OCI-LY7 (cell line): ENCODE data around the gene GOSR1. TPM values are rescaled to one million over a fixed set of nuclear protein-coding genes. Genes with fewer than 3 reads are reported as not detected.

Source experiments
- BruUV-seq: library from RNA; stranded (reverse); fragments of 400-500 nt; replicated peaks from 2 replicates; lab custom pipeline; 2021; lab: Mats Ljungman, UMichigan
- CTCF ChIA-PET: fragments of 300-600 bp; sonication (Branson Sonifier 250); formaldehyde crosslinking; loops from one replicate; lab custom pipeline; 2022; ENCODE audit warnings: antibody characterized with exemption; ENCODE audit not compliant: unreplicated experiment; lab: Charles Lee
- POLR2A ChIA-PET: fragments of 300-600 bp; sonication (Branson Sonifier 250); formaldehyde crosslinking; loops from one replicate; lab custom pipeline; 2022; ENCODE audit warnings: antibody characterized with exemption; lab: Charles Lee
- DNase-seq: peaks from one replicate; pipeline ENCODE4 v3.0.0-alpha.2; 2015; ENCODE audit warnings: low spot score
- H2AFZ ChIP-seq: fragments of 200-600 bp; sonication (generic), shearing (Covaris generic); 2 replicates; pipeline ENCODE4 v1.6.1; 2014; ENCODE audit warnings: mild to moderate bottlenecking, antibody characterized with exemption, low read length, moderate library complexity
- H3K27ac ChIP-seq: fragments of 200-600 bp; sonication (generic); 2 replicates; pipeline ENCODE4 v1.5.1; 2014; ENCODE audit warnings: mixed run types, low read depth, mild to moderate bottlenecking, moderate library complexity, low read length, inconsistent platforms; ENCODE audit not compliant: poor library complexity, severe bottlenecking
- H3K36me3 ChIP-seq: fragments of 200-600 bp; sonication (generic); 2 replicates; pipeline ENCODE4 v1.6.1; 2014; ENCODE audit warnings: mild to moderate bottlenecking, antibody characterized with exemption, low read length, moderate library complexity, mixed read lengths; ENCODE audit not compliant: insufficient read depth
- H3K4me1 ChIP-seq: fragments of 200-600 bp; sonication (generic); 2 replicates; pipeline ENCODE4 v1.5.1; 2014; ENCODE audit warnings: mild to moderate bottlenecking, low read length; ENCODE audit not compliant: insufficient read depth, poor library complexity, severe bottlenecking
- H3K4me2 ChIP-seq: fragments of 200-600 bp; sonication (generic); 2 replicates; pipeline ENCODE4 v1.6.1; 2014; ENCODE audit warnings: mild to moderate bottlenecking, low read length
- H3K4me3 ChIP-seq: fragments of 200-600 bp; sonication (generic); 2 replicates; pipeline ENCODE4 v1.5.1; 2014; ENCODE audit warnings: mild to moderate bottlenecking, low read depth, low read length; ENCODE audit not compliant: poor library complexity, severe bottlenecking
- H3K79me2 ChIP-seq: fragments of 200-600 bp; sonication (generic); 2 replicates; pipeline ENCODE4 v1.6.1; 2016; ENCODE audit warnings: low read depth, mild to moderate bottlenecking, low read length, moderate library complexity, mixed read lengths; ENCODE audit not compliant: insufficient read depth
- H3K9me2 ChIP-seq: fragments of 200-600 bp; sonication (generic); 2 replicates; pipeline ENCODE4 v1.6.1; 2016; ENCODE audit warnings: mild to moderate bottlenecking, low read length, mixed read lengths; ENCODE audit not compliant: insufficient read depth
- H3K9me3 ChIP-seq: fragments of 200-600 bp; sonication (generic); 2 replicates; pipeline ENCODE4 v1.6.1; 2014; ENCODE audit warnings: mild to moderate bottlenecking, mixed run types, low read length, mixed read lengths
- H4K20me1 ChIP-seq: fragments of 200-600 bp; sonication (generic); 2 replicates; pipeline ENCODE4 v1.6.1; 2014; ENCODE audit warnings: mild to moderate bottlenecking, antibody characterized with exemption, low read length, moderate library complexity, mixed read lengths; ENCODE audit not compliant: insufficient read depth
- CTCF ChIP-seq: fragments of 200-600 bp; sonication (generic); conservative IDR thresholded peaks from 2 replicates; pipeline ENCODE4 v1.5.1; 2014; ENCODE audit warnings: mild to moderate bottlenecking, antibody characterized with exemption, low read length, moderate library complexity, mixed read lengths
- EZH2phosphoT487 ChIP-seq: fragments of 200-600 bp; sonication (generic); IDR thresholded peaks from 2 replicates; pipeline ENCODE4 v1.6.1; 2018; ENCODE audit warnings: low read depth, borderline replicate concordance, mild to moderate bottlenecking, mixed run types, antibody characterized with exemption, low read length, moderate library complexity, mixed read lengths
- intact Hi-C: fragments of 100-400 bp; cut with micrococcal nuclease; formaldehyde crosslinking; loops from one replicate; pipeline ENCODE4 v1.10.0; 2022; ENCODE audit not compliant: unreplicated experiment
- total RNA-seq, 2 experiments: library from RNA; depleted of rRNA in 1 of 2; stranded (reverse); fragments of >200 nt in 1 of 2; shearing (Covaris generic) in 1 of 2; gene quantifications; 2 replicates each; pipeline ENCODE4 v1.2.3, GENCODE V29; 2014 to 2022

GOSR1 gene
- total RNA-seq, 2 experiments from 2014 or later, result 15.9 to 49.8 TPM

GRCh38 chr17:30555942-30556341, 78.7 kb downstream of the GOSR1 start:
- no peaks in the 10 kb centered on the region for H3K79me2 ChIP-seq
- no peak overlapping the region for H2AFZ ChIP-seq
- no peaks in the 10 kb centered on the region for H3K9me2 ChIP-seq
- no TSS peak for BruUV-seq
- no peak overlapping the region for H3K4me3 ChIP-seq
- H3K36me3 ChIP-seq, result no peaks in the 10 kb centered on the region
- H4K20me1 ChIP-seq, result no peaks in the 10 kb centered on the region
- ChIA-PET POLR2A (no interaction called here), CTCF (no interaction called here)
- H3K9me3 ChIP-seq, result no peaks in the 10 kb centered on the region
- DNase-seq, result no peak
- H3K4me2 ChIP-seq, result no peak overlapping the region
- TF ChIP-seq EZH2phosphoT487, result no peak
- TF ChIP-seq CTCF, result no peak
- intact Hi-C loops, result loop anchor here (10.0 kb wide), 1 partner anchor 211 kb away; no protein-coding TSS in a partner anchor
- no peak overlapping the region for H3K27ac ChIP-seq
- peaks cover 5% of the 10 kb centered on the region for H3K4me1 ChIP-seq

- no peak for DNase-seq
- no peak overlapping the region for H3K4me3 ChIP-seq
- H3K4me1 ChIP-seq, result no peaks in the 10 kb centered on the region
- no TSS peak for BruUV-seq
- ChIA-PET CTCF (no interaction called here), POLR2A (no interaction called here)
- no peaks in the 10 kb centered on the region for H3K36me3 ChIP-seq
- H2AFZ ChIP-seq, result no peak overlapping the region
- no peaks in the 10 kb centered on the region for H4K20me1 ChIP-seq
- H3K79me2 ChIP-seq, result no peaks in the 10 kb centered on the region
- no peak overlapping the region for H3K27ac ChIP-seq
- no peaks in the 10 kb centered on the region for H3K9me2 ChIP-seq
- no peaks in the 10 kb centered on the region for H3K9me3 ChIP-seq
- TF ChIP-seq CTCF (no peak), EZH2phosphoT487 (no peak)
- intact Hi-C loops, result loop anchor here (10.0 kb wide), 1 partner anchor 212 kb away; no protein-coding TSS in a partner anchor
- H3K4me2 ChIP-seq, result no peak overlapping the region
These were observed 79.4 kb downstream of the GOSR1 start for GRCh38 chr17:30556374-30557332.
